ENCODE data around the gene TMEM123.

TMEM123 gene

GRCh38 chr11:102486584-102486983 lies 34.0 kb upstream of the TMEM123 start:
- DNase-seq (no peak), ATAC-seq (ENCODE audit: insufficient read depth, low read depth) (no peak)
- TF ChIP-seq EZH2 (IDR thresholded peaks at IDR 0.05; ENCODE audit: borderline replicate concordance, low read depth, low read length, severe bottlenecking) (no peak), CTCF (IDR thresholded peaks at IDR 0.05; ENCODE audit: borderline replicate concordance, extremely low read depth, low read length, poor library complexity, severe bottlenecking) (no peak)
- no peaks in the 10 kb centered on the region for H3K4me1 ChIP-seq (ENCODE audit: insufficient read depth, low read length)
- no peaks in the 10 kb centered on the region for H4K20me1 ChIP-seq (ENCODE audit: insufficient read depth, low read length)
- no peaks in the 10 kb centered on the region for H3K79me2 ChIP-seq (ENCODE audit: insufficient read depth, low read length)
- no peak overlapping the region for H3K9ac ChIP-seq (ENCODE audit: low read depth, low read length)
- no peak overlapping the region for H3K4me2 ChIP-seq (ENCODE audit: insufficient read depth, low read length)
- no peak overlapping the region for H3K27ac ChIP-seq (ENCODE audit: low read length)
- no peaks in the 10 kb centered on the region for H3K36me3 ChIP-seq (ENCODE audit: insufficient read depth, low read length)
- H3K27me3 ChIP-seq (ENCODE audit: insufficient read depth, low read length, poor library complexity): no peaks in the 10 kb centered on the region
- H3K9me3 ChIP-seq (ENCODE audit: insufficient read depth, low read length, severe bottlenecking): no peaks in the 10 kb centered on the region
- no peak overlapping the region for H3K4me3 ChIP-seq (ENCODE audit: low read depth in 1 of 2, low read length in 2 of 2)
- no peak overlapping the region for H2AFZ ChIP-seq (ENCODE audit: low read depth, low read length)

- H3K9me3 ChIP-seq (ENCODE audit: insufficient read depth, low read length, severe bottlenecking): no peaks in the 10 kb centered on the region
- no peak for DNase-seq
- H3K4me1 ChIP-seq (ENCODE audit: insufficient read depth, low read length): no peaks in the 10 kb centered on the region
Measured at GRCh38 chr11:102485095-102485722, 32.6 kb upstream of the TMEM123 start.

GRCh38 chr11:102482433-102482832 lies 29.9 kb upstream of the TMEM123 start:
- Histone ChIP-seq H3K9me3 (ENCODE audit: insufficient read depth, low read length, severe bottlenecking) (no peaks in the 10 kb centered on the region), H2AFZ (ENCODE audit: low read depth, low read length) (no peak overlapping the region), H3K79me2 (ENCODE audit: insufficient read depth, low read length) (no peaks in the 10 kb centered on the region), H3K36me3 (ENCODE audit: insufficient read depth, low read length) (no peaks in the 10 kb centered on the region), H3K4me3 (ENCODE audit: low read depth in 1 of 2, low read length in 2 of 2) (no peak overlapping the region), H3K27ac (ENCODE audit: low read length) (no peak overlapping the region), H3K9ac (ENCODE audit: low read depth, low read length) (no peak overlapping the region), H3K27me3 (ENCODE audit: insufficient read depth, low read length, poor library complexity) (no peaks in the 10 kb centered on the region), H3K4me2 (ENCODE audit: insufficient read depth, low read length) (no peak overlapping the region), H3K4me1 (ENCODE audit: insufficient read depth, low read length) (no peaks in the 10 kb centered on the region), H4K20me1 (ENCODE audit: insufficient read depth, low read length) (no peaks in the 10 kb centered on the region)
- ATAC-seq (ENCODE audit: insufficient read depth, low read depth): no peak
- no peak for DNase-seq
- TF ChIP-seq EZH2 (IDR thresholded peaks at IDR 0.05; ENCODE audit: borderline replicate concordance, low read depth, low read length, severe bottlenecking) (no peak), CTCF (IDR thresholded peaks at IDR 0.05; ENCODE audit: borderline replicate concordance, extremely low read depth, low read length, poor library complexity, severe bottlenecking) (no peak)

More at GRCh38 chr11:102485095-102485722, 32.6 kb upstream of the TMEM123 start:
- Histone ChIP-seq H3K79me2 (ENCODE audit: insufficient read depth, low read length) (no peaks in the 10 kb centered on the region), H3K27ac (ENCODE audit: low read length) (no peak overlapping the region), H3K4me2 (ENCODE audit: insufficient read depth, low read length) (no peak overlapping the region), H3K4me3 (ENCODE audit: low read depth in 1 of 2, low read length in 2 of 2) (no peak overlapping the region), H2AFZ (ENCODE audit: low read depth, low read length) (no peak overlapping the region), H3K9ac (ENCODE audit: low read depth, low read length) (no peak overlapping the region), H4K20me1 (ENCODE audit: insufficient read depth, low read length) (no peaks in the 10 kb centered on the region), H3K36me3 (ENCODE audit: insufficient read depth, low read length) (no peaks in the 10 kb centered on the region), H3K27me3 (ENCODE audit: insufficient read depth, low read length, poor library complexity) (no peaks in the 10 kb centered on the region)
- no peak for ATAC-seq (ENCODE audit: insufficient read depth, low read depth)
- TF ChIP-seq CTCF (IDR thresholded peaks at IDR 0.05; ENCODE audit: borderline replicate concordance, extremely low read depth, low read length, poor library complexity, severe bottlenecking): no peak

- H3K9ac ChIP-seq (ENCODE audit: low read depth, low read length): no peak overlapping the region
- H3K36me3 ChIP-seq (ENCODE audit: insufficient read depth, low read length): no peaks in the 10 kb centered on the region
- TF ChIP-seq EZH2 (IDR thresholded peaks at IDR 0.05; ENCODE audit: borderline replicate concordance, low read depth, low read length, severe bottlenecking) (no peak), CTCF (IDR thresholded peaks at IDR 0.05; ENCODE audit: borderline replicate concordance, extremely low read depth, low read length, poor library complexity, severe bottlenecking) (no peak)
Measured at GRCh38 chr11:102479733-102480132, 27.2 kb upstream of the TMEM123 start.

More at GRCh38 chr11:102479733-102480132, 27.2 kb upstream of the TMEM123 start:
- ATAC-seq (ENCODE audit: insufficient read depth, low read depth) (no peak), DNase-seq (no peak)
- Histone ChIP-seq H3K4me3 (ENCODE audit: low read depth in 1 of 2, low read length in 2 of 2) (no peak overlapping the region), H3K79me2 (ENCODE audit: insufficient read depth, low read length) (no peaks in the 10 kb centered on the region), H2AFZ (ENCODE audit: low read depth, low read length) (no peak overlapping the region), H3K4me2 (ENCODE audit: insufficient read depth, low read length) (no peak overlapping the region), H3K4me1 (ENCODE audit: insufficient read depth, low read length) (peaks cover 11% of the 10 kb centered on the region), H3K9me3 (ENCODE audit: insufficient read depth, low read length, severe bottlenecking) (no peaks in the 10 kb centered on the region), H3K27ac (ENCODE audit: low read length) (no peak overlapping the region), H4K20me1 (ENCODE audit: insufficient read depth, low read length) (no peaks in the 10 kb centered on the region), H3K27me3 (ENCODE audit: insufficient read depth, low read length, poor library complexity) (no peaks in the 10 kb centered on the region)

All from DND-41 (cell line).